OCI-LY7 (cell line): ENCODE data around the gene PTGIR. TPM values are rescaled to one million over a fixed set of nuclear protein-coding genes. Genes with fewer than 3 reads are reported as not detected.

ENCODE experiments used
- BruUV-seq: library from RNA; stranded (reverse); fragments of 400-500 nt; replicated peaks from 2 replicates; lab custom pipeline; 2021; lab: Mats Ljungman, UMichigan
- CTCF ChIA-PET: fragments of 300-600 bp; sonication (Branson Sonifier 250); formaldehyde crosslinking; loops from one replicate; lab custom pipeline; 2022; ENCODE audit warnings: antibody characterized with exemption; ENCODE audit not compliant: unreplicated experiment; lab: Charles Lee
- POLR2A ChIA-PET: fragments of 300-600 bp; sonication (Branson Sonifier 250); formaldehyde crosslinking; loops from one replicate; lab custom pipeline; 2022; ENCODE audit warnings: antibody characterized with exemption; lab: Charles Lee
- DNase-seq: peaks from one replicate; pipeline ENCODE4 v3.0.0-alpha.2; 2015; ENCODE audit warnings: low spot score
- H2AFZ ChIP-seq: fragments of 200-600 bp; sonication (generic), shearing (Covaris generic); 2 replicates; pipeline ENCODE4 v1.6.1; 2014; ENCODE audit warnings: mild to moderate bottlenecking, antibody characterized with exemption, low read length, moderate library complexity
- H3K27ac ChIP-seq: fragments of 200-600 bp; sonication (generic); 2 replicates; pipeline ENCODE4 v1.5.1; 2014; ENCODE audit warnings: mixed run types, low read depth, mild to moderate bottlenecking, moderate library complexity, low read length, inconsistent platforms; ENCODE audit not compliant: poor library complexity, severe bottlenecking
- H3K36me3 ChIP-seq: fragments of 200-600 bp; sonication (generic); 2 replicates; pipeline ENCODE4 v1.6.1; 2014; ENCODE audit warnings: mild to moderate bottlenecking, antibody characterized with exemption, low read length, moderate library complexity, mixed read lengths; ENCODE audit not compliant: insufficient read depth
- H3K4me1 ChIP-seq: fragments of 200-600 bp; sonication (generic); 2 replicates; pipeline ENCODE4 v1.5.1; 2014; ENCODE audit warnings: mild to moderate bottlenecking, low read length; ENCODE audit not compliant: insufficient read depth, poor library complexity, severe bottlenecking
- H3K4me2 ChIP-seq: fragments of 200-600 bp; sonication (generic); 2 replicates; pipeline ENCODE4 v1.6.1; 2014; ENCODE audit warnings: mild to moderate bottlenecking, low read length
- H3K4me3 ChIP-seq: fragments of 200-600 bp; sonication (generic); 2 replicates; pipeline ENCODE4 v1.5.1; 2014; ENCODE audit warnings: mild to moderate bottlenecking, low read depth, low read length; ENCODE audit not compliant: poor library complexity, severe bottlenecking
- H3K79me2 ChIP-seq: fragments of 200-600 bp; sonication (generic); 2 replicates; pipeline ENCODE4 v1.6.1; 2016; ENCODE audit warnings: low read depth, mild to moderate bottlenecking, low read length, moderate library complexity, mixed read lengths; ENCODE audit not compliant: insufficient read depth
- H3K9me2 ChIP-seq: fragments of 200-600 bp; sonication (generic); 2 replicates; pipeline ENCODE4 v1.6.1; 2016; ENCODE audit warnings: mild to moderate bottlenecking, low read length, mixed read lengths; ENCODE audit not compliant: insufficient read depth
- H3K9me3 ChIP-seq: fragments of 200-600 bp; sonication (generic); 2 replicates; pipeline ENCODE4 v1.6.1; 2014; ENCODE audit warnings: mild to moderate bottlenecking, mixed run types, low read length, mixed read lengths
- H4K20me1 ChIP-seq: fragments of 200-600 bp; sonication (generic); 2 replicates; pipeline ENCODE4 v1.6.1; 2014; ENCODE audit warnings: mild to moderate bottlenecking, antibody characterized with exemption, low read length, moderate library complexity, mixed read lengths; ENCODE audit not compliant: insufficient read depth
- CTCF ChIP-seq: fragments of 200-600 bp; sonication (generic); conservative IDR thresholded peaks from 2 replicates; pipeline ENCODE4 v1.5.1; 2014; ENCODE audit warnings: mild to moderate bottlenecking, antibody characterized with exemption, low read length, moderate library complexity, mixed read lengths
- EZH2phosphoT487 ChIP-seq: fragments of 200-600 bp; sonication (generic); IDR thresholded peaks from 2 replicates; pipeline ENCODE4 v1.6.1; 2018; ENCODE audit warnings: low read depth, borderline replicate concordance, mild to moderate bottlenecking, mixed run types, antibody characterized with exemption, low read length, moderate library complexity, mixed read lengths
- intact Hi-C: fragments of 100-400 bp; cut with micrococcal nuclease; formaldehyde crosslinking; loops from one replicate; pipeline ENCODE4 v1.10.0; 2022; ENCODE audit not compliant: unreplicated experiment
- total RNA-seq, 2 experiments: library from RNA; depleted of rRNA in 1 of 2; stranded (reverse); fragments of >200 nt in 1 of 2; shearing (Covaris generic) in 1 of 2; gene quantifications; 2 replicates each; pipeline ENCODE4 v1.2.3, GENCODE V29; 2014 to 2022

The PTGIR gene
- total RNA-seq, 2 experiments from 2014 or later: 0.25 TPM; not detected in 1

- H3K27ac ChIP-seq: no peak overlapping the region
Observed at GRCh38 chr19:46634045-46634655, 9.3 kb upstream of the PTGIR start.

GRCh38 chr19:46633130-46633529, 8.2 kb upstream of the PTGIR start:
- H3K9me3 ChIP-seq: no peaks in the 10 kb centered on the region
- H3K79me2 ChIP-seq: no peaks in the 10 kb centered on the region
- no peaks in the 10 kb centered on the region for H3K9me2 ChIP-seq
- no peak overlapping the region for H2AFZ ChIP-seq
- H3K36me3 ChIP-seq: no peaks in the 10 kb centered on the region
- POLR2A ChIA-PET: interaction anchor here (0.9 to 1.0 kb wide), 2 partner anchors 8 to 28 kb away, joined by 3 read pairs; partner anchors contain the start of genes DACT3 and PTGIR
- H4K20me1 ChIP-seq: no peaks in the 10 kb centered on the region
- no peak for DNase-seq
- intact Hi-C loops: no loop called here
- H3K27ac ChIP-seq: no peak overlapping the region
- H3K4me3 ChIP-seq: no peak overlapping the region
- peak overlapping the region; percentile 69 for H3K4me2 ChIP-seq
- no TSS peak for BruUV-seq
- CTCF ChIA-PET: no interaction called here
- peaks cover 32% of the 10 kb centered on the region for H3K4me1 ChIP-seq
- TF ChIP-seq EZH2phosphoT487 (no peak), CTCF (no peak)

More at GRCh38 chr19:46634045-46634655, 9.3 kb upstream of the PTGIR start:
- Histone ChIP-seq H3K9me2 (no peaks in the 10 kb centered on the region), H3K4me1 (peaks cover 39% of the 10 kb centered on the region), H3K36me3 (no peaks in the 10 kb centered on the region), H3K4me2 (peak overlapping the region; percentile 69), H2AFZ (no peak overlapping the region), H3K9me3 (no peaks in the 10 kb centered on the region), H4K20me1 (no peaks in the 10 kb centered on the region), H3K4me3 (peak overlapping the region; percentile 45), H3K79me2 (no peaks in the 10 kb centered on the region)
- no TSS peak for BruUV-seq
- ChIA-PET CTCF (no interaction called here), POLR2A (interaction anchor here (0.6 to 1.0 kb wide), 3 partner anchors 9 to 192 kb away, joined by 3 read pairs; partner anchors contain the start of genes DACT3 and PTGIR)
- DNase-seq: peak; percentile 89
- intact Hi-C loops: loop anchor here (1.0 kb wide), 1 partner anchor 28 kb away; no protein-coding TSS in a partner anchor
- no peak for TF ChIP-seq CTCF
- TF ChIP-seq EZH2phosphoT487: no peak

- H3K4me2 ChIP-seq: no peak overlapping the region
- POLR2A ChIA-PET: interaction anchor here (1.1 kb wide), 1 partner anchor 11 kb away, joined by 6 read pairs; no protein-coding TSS in a partner anchor
- no TSS peak for BruUV-seq
- no peaks in the 10 kb centered on the region for H4K20me1 ChIP-seq
- peaks cover 28% of the 10 kb centered on the region for H3K4me1 ChIP-seq
- no peaks in the 10 kb centered on the region for H3K79me2 ChIP-seq
- CTCF ChIA-PET: interaction anchor here (0.5 kb wide), 1 partner anchor 104 kb away, joined by 3 read pairs; no protein-coding TSS in a partner anchor
- no peak overlapping the region for H3K4me3 ChIP-seq
- no peaks in the 10 kb centered on the region for H3K9me2 ChIP-seq
- TF ChIP-seq EZH2phosphoT487 (no peak), CTCF (no peak)
- intact Hi-C loops: no loop called here
- no peak overlapping the region for H3K27ac ChIP-seq
- H3K36me3 ChIP-seq: no peaks in the 10 kb centered on the region
- no peak for DNase-seq
- no peaks in the 10 kb centered on the region for H3K9me3 ChIP-seq
- H2AFZ ChIP-seq: no peak overlapping the region
Observed at GRCh38 chr19:46631481-46631880, 6.6 kb upstream of the PTGIR start.
